ENCODE results near the gene GM2A. TPM values are rescaled to one million over a fixed set of nuclear protein-coding genes. Genes with fewer than 3 reads are reported as not detected.

Gene GM2A
- total and polyA plus RNA-seq, 2 of the 13 experiments (the other 11 are each of a cell fraction or from before 2014, with no cell fraction given), result 14.6 to 29.6 TPM

GRCh38 chr5:151222054-151222789 lies 30.8 kb upstream of the GM2A start:
- H3K27ac ChIP-seq (ENCODE audit: extremely low read length, insufficient read depth, low read length), result peak overlapping the region; percentile 66
- H3K27me3 ChIP-seq (ENCODE audit: control insufficient read depth in 1 of 2, insufficient read depth in 2 of 2, low read length in 2 of 2), result no peaks in the 10 kb centered on the region; a peak in 1 of 5 replicates
- ChIA-PET CTCF (ENCODE audit: low intra/inter-chr PET ratio, low total read pairs) (no interaction called here), POLR2A (interaction anchor here (1.0 to 2.5 kb wide), 6 partner anchors 10 to 202 kb away, joined by 3 to 89 read pairs (median 4); partner anchors contain the start of genes GM2A and GPX3)
- BruUV-seq (replicated peaks), result TSS peak; percentile 43
- ATAC-seq (no peak), FAIRE-seq (no peak), DNase-seq (ENCODE audit: low spot score) (no peak)
- peak overlapping the region; percentile 81 to 90 (median 87); a peak in 5 of 6 replicates for H3K4me3 ChIP-seq (replicated peaks in 1 of 3; ENCODE audit: insufficient read depth in 1 of 3, low read depth in 2 of 3, low read length in 3 of 3)
- H3K4me2 ChIP-seq (ENCODE audit: low read depth, low read length), result peak overlapping the region; percentile 90
- H3K79me2 ChIP-seq (ENCODE audit: insufficient read depth, low read length), result no peaks in the 10 kb centered on the region
- peaks cover 29% of the 10 kb centered on the region for H3K4me1 ChIP-seq (ENCODE audit: insufficient read depth, low read length)
- H3K36me3 ChIP-seq (replicated peaks in 1 of 2; ENCODE audit: control insufficient read depth in 1 of 2, insufficient read depth in 2 of 2, low read length in 2 of 2), result no peaks in the 10 kb centered on the region
- TF ChIP-seq ZNF629 (CRISPR knock-in tag; conservative IDR thresholded peaks at IDR 0.05) (peak; percentile 76), TOPORS (CRISPR knock-in tag; IDR thresholded peaks at IDR 0.05) (no peak), ZNF773 (CRISPR knock-in tag; IDR thresholded peaks at IDR 0.05; ENCODE audit: borderline replicate concordance) (no peak), ZNF816 (CRISPR knock-in tag; IDR thresholded peaks at IDR 0.05; ENCODE audit: borderline replicate concordance) (no peak)
- intact Hi-C loops (cut with micrococcal nuclease; ENCODE audit: unreplicated experiment) (loop anchor here (10.0 kb wide), 1 partner anchor 217 kb away; no protein-coding TSS in a partner anchor), in situ Hi-C loops (cut with HindIII; ENCODE audit: extremely low pct_ligation_motif_present, low pct_unique_long_range_greater_than_20kb) (no loop called here)
- H3K9ac ChIP-seq (ENCODE audit: insufficient read depth, low read depth, low read length), result peak overlapping the region; percentile 75
- H3K9me3 ChIP-seq (ENCODE audit: low read length), result no peaks in the 10 kb centered on the region
- no peaks in the 10 kb centered on the region for H4K20me1 ChIP-seq (ENCODE audit: insufficient read depth, low read length)
- no peak overlapping the region for H2AFZ ChIP-seq (ENCODE audit: low read length)
- 95% methylated on average over 4 of the region's 6 CpGs for WGBS (ENCODE audit: low lambda C conversion rate)

GRCh38 chr5:151222790-151223446 lies 30.1 kb upstream of the GM2A start:
- in situ Hi-C loops (cut with HindIII; ENCODE audit: extremely low pct_ligation_motif_present, low pct_unique_long_range_greater_than_20kb), result no loop called here
- WGBS (ENCODE audit: low lambda C conversion rate), result 0% methylated on average over 3 of the region's 4 CpGs
- H3K9me3 ChIP-seq (ENCODE audit: low read length), result no peaks in the 10 kb centered on the region
- FAIRE-seq (peak; percentile 77), DNase-seq (ENCODE audit: low spot score) (no peak), ATAC-seq (peak; percentile 63)
- H3K36me3 ChIP-seq (replicated peaks in 1 of 2; ENCODE audit: control insufficient read depth in 1 of 2, insufficient read depth in 2 of 2, low read length in 2 of 2), result no peaks in the 10 kb centered on the region
- H3K4me1 ChIP-seq (ENCODE audit: insufficient read depth, low read length), result peaks cover 29% of the 10 kb centered on the region
- H2AFZ ChIP-seq (ENCODE audit: low read length), result no peak overlapping the region
- no peaks in the 10 kb centered on the region for H3K79me2 ChIP-seq (ENCODE audit: insufficient read depth, low read length)
- H4K20me1 ChIP-seq (ENCODE audit: insufficient read depth, low read length), result no peaks in the 10 kb centered on the region
- ChIA-PET POLR2A (interaction anchor here (1.3 to 2.5 kb wide), 7 partner anchors 9 to 203 kb away, joined by 3 to 89 read pairs (median 5); partner anchors contain the start of genes GM2A and GPX3), CTCF (ENCODE audit: low intra/inter-chr PET ratio, low total read pairs) (no interaction called here)
- BruUV-seq (replicated peaks), result no TSS peak
- H3K9ac ChIP-seq (ENCODE audit: insufficient read depth, low read depth, low read length), result peak overlapping the region; percentile 75
- peak overlapping the region; percentile 81 to 90 (median 87) for H3K4me3 ChIP-seq (replicated peaks in 1 of 3; ENCODE audit: insufficient read depth in 1 of 3, low read depth in 2 of 3, low read length in 3 of 3)
- intact Hi-C loops (cut with micrococcal nuclease; ENCODE audit: unreplicated experiment), result loop anchor here (10.0 kb wide), 1 partner anchor 218 kb away; no protein-coding TSS in a partner anchor
- H3K4me2 ChIP-seq (ENCODE audit: low read depth, low read length), result peak overlapping the region; percentile 90
- H3K27ac ChIP-seq (ENCODE audit: extremely low read length, insufficient read depth, low read length), result peak overlapping the region; percentile 66
- no peaks in the 10 kb centered on the region; a peak in 1 of 5 replicates for H3K27me3 ChIP-seq (ENCODE audit: control insufficient read depth in 1 of 2, insufficient read depth in 2 of 2, low read length in 2 of 2)
- TF ChIP-seq REST (IDR thresholded peaks at IDR 0.05; ENCODE audit: borderline replicate concordance in 1 of 2, low read depth in 1 of 2, low read length in 2 of 2), result no peak
- peak; percentile 26 for TF ChIP-seq ZEB1 (IDR thresholded peaks at IDR 0.05; ENCODE audit: insufficient replicate concordance, low read depth)
- TF ChIP-seq ZFX (CRISPR knock-in tag; IDR thresholded peaks at IDR 0.05; ENCODE audit: low read depth), result peak; percentile 46; the same call in 1 of the 2 replicates
- TF ChIP-seq ZFP91 (CRISPR knock-in tag; IDR thresholded peaks at IDR 0.05; ENCODE audit: borderline replicate concordance), result no peak
- 0 out of 2 replicates have a peak, but pooled peaks have one; percentile 8 for TF ChIP-seq ZNF747 (CRISPR knock-in tag; IDR thresholded peaks at IDR 0.05; ENCODE audit: borderline replicate concordance)
